GM19452 (cell line): ENCODE measurements around the gene ZNF516.

Experiments used
- ATAC-seq: cut with Tn5 transposase; IDR thresholded peaks from one replicate; pipeline ENCODE4 v1.9.1; 2021; ENCODE audit not compliant: unreplicated experiment

The ZNF516 gene

DNA sequence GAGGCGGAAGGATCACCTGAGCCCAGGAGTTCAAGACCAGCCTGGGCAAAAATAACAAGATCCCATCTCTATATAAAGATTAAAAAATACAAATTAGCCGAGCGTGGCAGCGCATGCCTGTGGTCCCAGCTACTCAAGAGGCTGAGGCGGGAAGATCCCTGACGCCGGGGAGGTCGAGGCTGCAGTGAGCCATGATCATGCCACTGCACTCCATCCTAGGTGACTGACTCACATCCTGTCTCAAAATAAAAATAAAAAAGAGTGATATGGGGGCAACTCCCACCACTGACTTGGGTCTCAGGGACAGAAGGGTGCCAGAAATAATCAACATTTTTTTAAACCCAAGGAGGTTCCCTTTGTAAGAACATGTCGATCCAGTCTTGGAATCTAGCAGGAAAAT lies 37.6 kb downstream of the ZNF516 start:
- no peak for ATAC-seq

DNA sequence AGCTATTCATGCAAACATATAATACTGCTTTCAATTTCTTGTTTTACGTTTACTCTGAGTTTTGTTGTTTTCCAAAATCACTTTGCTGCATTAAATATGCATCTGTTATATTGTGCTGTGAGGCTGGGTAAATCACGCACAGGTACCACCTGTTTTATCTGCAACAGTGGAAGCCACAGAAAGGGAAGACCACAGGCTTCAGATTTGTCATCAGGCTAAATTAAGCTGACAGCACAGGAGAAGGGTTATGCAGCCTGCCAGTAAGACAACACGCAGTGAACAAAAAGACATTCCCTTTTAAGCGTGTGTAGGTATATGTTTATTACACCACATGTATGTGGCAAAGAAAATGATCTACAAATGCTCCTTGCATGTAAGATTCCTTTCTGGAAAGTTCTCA lies 38.2 kb downstream of the ZNF516 start:
- no peak for ATAC-seq

DNA sequence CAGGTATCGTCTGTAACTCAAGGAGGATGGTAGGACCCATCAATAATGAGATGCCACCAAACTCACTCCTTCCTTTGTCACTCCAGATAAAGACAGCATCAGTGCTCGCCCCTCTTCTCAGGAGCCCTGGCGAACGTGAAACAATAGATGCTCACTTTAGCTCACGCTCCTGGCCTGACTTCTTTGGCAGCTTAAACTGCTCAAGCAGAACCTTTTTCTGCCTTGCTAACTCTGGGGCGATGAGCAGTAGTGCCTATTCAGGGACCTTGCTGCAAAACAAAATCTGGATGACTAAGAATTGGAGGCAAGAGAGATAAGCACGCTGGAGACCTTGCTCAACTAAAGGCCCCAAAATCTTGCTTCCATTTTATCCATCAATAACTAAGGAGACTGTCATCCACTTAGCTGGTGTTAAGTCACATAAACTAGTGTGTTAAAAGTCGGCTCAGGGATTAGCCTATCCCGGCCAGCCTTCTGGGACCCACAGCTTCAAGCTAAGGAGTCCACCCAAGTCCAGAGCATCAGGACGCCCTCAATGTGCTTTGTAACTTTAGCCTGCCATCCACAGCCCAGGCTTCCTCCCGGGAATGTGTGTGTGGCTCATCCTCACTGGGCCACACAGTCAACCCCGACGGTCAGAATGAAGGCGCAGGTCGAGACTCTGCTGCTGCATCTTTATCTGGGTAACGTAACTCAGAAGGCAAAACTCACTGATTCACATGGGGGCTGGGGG lies 38.9 kb downstream of the ZNF516 start:
- ATAC-seq = no peak

DNA sequence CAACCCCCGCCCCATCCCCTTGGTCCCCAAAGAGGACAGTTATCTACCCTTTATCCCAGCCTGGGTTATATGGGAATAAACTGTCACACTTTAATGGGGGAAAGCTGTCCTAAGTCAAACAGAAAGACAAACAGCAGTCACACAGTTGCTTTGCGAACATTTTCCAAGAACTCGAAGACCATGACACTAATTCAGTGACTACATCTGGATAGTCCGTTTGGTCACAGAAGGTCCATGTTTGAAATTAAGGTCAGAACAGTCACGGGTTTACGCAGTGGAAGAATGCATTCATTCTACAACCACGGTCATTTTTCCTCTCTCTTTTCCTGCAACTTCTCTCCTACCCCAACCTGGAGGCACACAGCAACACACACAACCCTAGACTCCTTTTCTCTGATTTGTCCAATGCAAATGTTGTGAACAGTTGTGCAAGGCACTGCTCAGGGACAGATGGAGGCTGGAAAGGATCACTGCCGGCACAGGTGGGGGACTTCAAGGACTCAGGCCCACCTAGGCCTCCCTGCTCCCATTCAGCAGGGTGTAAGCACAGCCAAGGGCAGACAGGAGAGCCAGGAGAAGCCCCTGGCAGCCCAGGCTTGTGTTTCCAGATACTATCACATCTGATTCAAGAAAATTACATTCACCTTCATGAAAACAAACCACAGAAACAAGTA lies 39.9 kb downstream of the ZNF516 start:
- no peak for ATAC-seq

DNA sequence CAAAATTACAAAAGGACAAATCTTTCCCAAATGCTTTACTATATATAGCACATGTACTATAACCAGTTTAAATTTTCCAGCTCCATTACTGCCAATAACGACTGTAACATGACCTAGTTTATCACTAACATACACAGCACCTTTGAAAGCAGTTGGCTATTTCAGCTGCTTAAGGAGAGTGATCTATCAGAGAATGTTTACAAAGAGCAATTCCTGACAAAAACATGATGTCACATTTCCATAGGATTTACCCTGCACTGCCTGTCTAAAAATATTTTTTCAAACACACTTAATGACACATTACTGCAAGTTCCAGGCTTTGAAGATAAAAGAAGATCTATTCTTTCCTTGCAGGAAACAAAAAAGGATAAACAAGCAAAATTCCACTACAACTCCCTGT lies 40.6 kb downstream of the ZNF516 start:
- ATAC-seq = no peak

DNA sequence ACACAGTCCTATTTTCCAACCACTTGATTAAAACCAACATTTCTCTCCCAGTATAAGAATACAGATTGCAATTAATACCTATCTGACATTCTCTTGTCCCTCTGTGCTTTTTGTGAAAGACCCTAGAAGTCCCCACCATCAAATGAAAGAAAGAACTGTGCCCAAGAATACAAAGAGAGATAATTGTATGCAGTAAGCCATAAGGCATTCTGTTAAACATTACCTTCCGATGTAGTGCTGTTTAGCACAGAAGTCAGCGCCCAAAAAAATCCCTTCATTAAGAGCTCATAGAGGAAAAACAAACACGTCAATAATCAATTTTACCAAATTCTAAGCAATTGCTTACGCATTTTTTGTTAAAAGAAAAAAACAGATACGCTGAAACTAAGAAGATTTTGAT lies 41.1 kb downstream of the ZNF516 start:
- ATAC-seq = no peak

DNA sequence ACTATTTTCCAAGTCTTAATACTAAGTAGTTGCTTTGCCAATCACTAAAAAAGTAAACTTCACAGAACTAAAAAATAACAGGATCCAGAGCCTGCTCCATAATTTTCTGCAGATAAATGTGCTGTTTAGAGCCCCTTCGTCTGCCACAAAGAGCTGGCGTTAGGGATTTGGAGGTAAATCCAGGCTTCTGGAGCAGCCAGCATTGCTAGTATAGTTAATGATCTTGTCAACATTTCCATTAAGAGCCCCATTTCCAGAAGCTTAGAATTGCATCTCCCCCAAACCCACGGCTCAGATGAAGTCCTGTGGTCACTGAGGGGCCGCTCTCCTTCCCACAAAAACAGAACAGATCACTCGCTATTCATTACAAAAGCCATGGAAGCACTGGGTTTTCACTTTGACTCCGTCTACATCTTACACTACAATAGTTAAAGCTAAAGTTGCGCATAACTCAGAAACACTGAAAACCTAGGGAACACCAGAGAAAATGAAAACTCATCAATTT lies 41.9 kb downstream of the ZNF516 start:
- ATAC-seq = no peak

DNA sequence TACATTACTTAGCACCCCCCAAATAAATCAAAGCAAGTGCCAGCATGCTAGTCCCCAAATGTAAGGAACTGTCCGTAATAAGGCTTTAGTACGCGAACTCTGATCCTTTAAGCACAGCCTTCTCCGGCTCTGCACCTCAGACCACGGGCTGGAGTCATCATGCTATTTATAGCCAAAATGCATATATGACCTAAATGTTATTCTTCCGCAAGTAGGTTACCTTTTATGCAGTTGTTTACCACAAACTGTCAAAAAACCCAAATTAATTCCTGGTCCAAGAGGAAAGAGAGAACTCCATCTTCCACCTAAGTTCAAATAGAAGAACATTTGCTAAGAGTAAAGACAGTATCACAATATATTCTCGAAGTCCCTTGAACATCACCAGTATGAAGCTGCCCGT lies 42.7 kb downstream of the ZNF516 start:
- no peak for ATAC-seq

DNA sequence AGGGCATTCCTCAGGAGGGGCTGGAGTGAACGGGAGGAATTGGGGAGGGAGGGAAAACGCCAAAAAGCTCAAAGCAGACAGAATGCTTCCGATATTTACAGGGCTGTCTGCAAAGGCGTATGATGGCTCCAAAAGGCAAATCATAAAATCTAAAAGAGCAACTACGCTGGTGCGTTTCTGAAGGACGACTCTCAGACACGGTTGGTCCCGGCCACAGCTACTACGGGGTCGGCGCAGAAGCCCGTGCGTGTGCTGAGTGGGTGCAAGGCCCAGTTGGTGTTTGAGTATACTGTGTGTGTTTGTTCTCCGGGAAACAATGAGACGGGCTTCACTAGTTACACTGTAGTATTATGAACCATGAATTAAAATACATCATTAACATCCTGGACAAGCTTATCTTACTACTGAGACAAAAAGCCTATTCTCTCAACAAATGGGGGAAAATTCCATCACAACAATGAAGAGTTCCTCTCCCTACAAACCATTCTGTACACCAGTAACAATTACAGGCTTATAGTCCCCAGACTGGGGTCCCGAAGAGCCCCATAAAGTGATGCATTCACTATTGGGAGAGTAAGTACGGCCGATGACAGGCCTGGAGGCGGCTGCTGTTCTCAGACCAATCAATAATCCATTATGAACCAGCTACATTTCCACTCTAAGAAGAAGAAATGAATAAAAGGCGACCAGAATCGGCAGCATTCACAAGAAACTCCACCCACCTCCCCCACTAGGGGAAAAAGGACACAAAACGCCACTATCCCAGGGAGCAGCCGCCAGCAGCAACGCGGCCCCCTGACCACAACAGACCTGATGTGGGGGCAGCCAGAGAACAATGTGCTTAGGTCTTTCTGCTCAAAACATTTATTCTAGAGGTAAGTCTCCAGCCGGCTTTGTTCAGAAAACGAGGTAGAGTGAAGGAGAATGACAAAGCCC lies 43.4 kb downstream of the ZNF516 start:
- no peak for ATAC-seq

DNA sequence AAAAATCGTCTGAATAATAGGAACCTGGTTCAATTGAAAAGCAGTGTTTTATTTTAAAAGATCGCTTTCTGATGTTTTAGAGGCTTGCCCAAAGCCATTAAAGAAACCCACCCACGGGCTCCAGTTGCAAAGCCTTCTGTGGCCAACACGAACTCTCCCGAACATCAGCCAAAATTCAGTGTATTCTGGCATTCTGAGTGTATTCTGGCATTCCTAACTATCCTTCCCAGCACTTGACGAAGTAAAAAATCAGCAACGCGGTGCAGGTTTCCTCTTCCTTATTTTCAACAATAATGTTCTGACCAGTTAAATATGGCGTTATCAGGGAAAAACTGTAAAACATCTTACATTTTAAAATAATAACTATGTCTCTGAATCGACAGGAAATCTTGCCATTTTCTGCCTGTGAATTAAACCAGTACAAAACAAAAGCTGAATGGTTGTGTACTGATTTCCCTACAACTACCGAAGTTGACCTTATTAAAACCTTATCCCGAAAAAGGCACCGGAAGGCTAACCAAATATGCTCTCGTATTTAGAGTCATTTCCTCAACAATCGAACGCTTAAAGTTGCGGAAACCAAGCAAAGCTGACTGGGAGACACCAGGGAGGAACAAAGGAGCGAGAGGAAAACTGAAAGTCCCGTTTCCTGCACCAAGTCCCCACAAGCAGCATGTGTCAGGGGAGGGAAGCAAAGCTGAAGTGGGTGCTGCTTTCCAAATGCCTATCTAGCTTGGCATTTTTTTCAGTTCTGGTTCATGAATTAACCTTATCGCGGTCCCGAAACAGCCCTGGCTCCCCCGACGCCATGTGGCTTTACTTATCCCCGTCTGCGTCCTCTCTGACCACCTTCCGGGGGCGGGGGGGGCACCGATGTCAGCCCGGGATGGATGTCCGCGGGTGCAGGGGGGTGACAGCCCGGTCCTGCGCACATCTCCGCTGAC lies 44.3 kb downstream of the ZNF516 start:
- ATAC-seq = no peak

DNA sequence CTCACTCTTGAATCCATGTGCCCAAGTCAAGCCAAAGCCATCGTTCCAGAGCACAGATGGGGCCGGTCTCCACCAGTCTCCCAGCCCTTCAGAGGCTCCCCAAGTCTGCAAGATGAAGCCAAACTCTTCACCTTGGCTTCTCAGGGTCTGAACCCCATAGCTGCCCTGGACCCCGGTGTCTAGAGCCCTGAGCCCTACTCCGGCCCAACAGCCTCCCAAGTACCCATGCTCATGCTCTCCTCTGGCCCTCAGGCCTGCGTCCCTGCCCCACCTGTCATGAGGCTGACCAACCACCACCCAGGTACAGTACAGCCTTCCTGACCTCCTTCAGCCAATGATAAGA lies 46.0 kb downstream of the ZNF516 start:
- ATAC-seq = no peak

DNA sequence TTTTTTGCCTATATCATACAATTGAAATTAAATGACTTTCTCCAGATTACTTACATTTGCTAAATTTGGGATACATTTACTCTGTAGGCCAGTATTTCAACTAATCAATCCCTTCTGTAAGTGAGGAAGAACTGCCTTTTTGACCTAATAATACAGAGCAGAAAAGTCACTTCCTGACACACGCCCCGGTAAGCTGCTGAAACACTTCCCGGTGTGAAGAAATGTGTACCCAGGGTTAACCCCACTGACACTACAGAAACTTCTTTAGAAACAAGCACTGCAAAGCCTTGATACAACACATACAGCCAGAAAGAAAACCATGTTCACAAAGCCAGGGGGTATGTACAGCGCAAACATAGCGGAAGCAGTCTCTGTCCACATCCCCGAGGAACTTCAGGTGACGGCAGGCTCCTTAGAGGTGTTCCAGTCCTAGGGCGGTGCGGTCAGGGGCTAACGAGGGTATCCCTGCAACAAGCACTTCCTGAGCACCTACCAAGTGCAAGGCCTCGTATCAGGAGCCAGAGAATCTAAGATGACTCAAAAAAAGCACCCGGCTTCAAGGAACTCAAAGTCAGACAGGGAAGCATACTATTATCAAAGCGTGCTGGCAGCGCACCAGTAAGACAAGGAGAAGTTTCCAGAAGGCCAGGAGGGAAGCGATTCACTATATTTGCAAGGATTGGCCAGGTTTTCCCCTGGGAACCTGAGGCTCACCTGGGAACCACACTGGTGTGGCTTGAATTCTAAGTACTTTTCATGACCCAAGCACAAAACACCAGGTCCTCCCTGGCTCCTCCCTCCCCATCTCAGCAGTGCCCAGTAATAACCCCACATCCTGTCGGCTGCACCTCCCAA lies 46.6 kb downstream of the ZNF516 start:
- ATAC-seq = no peak

DNA sequence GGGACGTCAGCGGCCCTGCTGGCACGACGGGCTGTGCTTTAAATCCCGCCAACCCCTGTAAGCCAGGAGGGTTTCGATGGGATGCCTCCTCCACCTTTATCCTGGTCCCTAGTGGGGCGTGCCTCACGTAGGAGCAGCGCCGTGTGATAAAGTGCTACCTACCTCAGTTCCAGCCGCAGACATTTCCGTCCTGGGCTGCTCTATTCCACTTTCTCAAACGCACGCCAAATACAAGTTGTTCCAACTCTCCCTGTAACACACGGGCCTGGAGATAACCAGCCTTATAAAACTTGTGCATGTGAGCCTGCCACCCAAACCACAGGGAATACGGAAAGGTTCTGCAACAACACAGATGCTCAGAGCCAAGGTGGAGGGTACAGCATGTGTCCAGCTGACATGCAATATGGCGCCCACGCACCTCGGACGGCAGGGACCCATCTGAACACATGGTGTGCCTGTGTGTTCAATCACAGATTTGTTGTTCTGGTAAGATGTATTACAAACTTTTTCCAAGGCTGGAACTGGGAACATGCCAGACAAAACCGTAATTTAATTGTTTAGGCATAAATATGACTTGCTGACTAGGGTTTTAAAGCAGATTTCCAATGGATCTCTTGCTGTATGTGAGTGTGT lies 47.7 kb downstream of the ZNF516 start:
- no peak for ATAC-seq

DNA sequence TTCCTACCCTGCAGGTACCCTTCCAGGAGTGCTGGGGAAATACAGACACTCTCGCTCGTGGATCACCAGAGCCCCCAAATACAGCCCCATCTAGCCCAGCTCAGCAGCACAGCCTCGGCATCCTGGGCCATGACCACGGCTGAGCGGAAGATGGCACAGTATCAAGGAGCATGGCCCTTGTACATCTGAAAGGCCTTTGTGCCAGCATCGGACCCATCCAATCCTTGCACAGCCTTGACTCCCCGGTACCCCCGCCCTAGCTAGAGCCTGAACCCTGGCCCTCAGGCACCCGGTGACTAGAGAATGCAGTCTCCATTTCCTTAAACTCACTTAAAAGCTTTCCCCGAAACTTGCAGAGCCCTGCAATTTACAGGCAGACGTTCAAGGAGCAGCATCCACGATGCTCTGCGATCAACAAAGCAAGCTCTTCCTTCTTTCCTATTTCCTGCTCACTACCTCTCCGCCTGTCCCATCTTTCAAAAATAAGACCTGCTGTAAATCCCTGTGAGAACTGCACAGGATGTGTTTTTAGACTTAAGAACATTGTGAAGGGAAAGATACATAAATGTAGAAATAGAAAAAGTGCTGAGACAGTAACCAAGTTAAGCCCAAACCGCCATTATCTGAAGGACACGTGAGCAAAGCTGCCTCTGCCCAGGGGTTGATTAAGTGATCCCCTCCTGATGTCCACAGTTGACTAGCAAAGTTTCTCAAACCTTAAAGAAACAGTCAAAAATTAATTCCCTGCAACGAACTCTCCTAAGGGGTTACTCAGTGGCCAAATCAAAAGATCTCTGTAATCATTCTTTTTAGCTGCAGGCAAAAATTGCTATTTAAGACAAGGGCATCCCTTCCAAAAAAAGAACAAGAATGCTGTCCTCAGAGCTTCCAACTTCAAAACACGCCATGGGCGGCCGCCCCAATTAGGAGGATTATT lies 48.5 kb downstream of the ZNF516 start:
- ATAC-seq = no peak

DNA sequence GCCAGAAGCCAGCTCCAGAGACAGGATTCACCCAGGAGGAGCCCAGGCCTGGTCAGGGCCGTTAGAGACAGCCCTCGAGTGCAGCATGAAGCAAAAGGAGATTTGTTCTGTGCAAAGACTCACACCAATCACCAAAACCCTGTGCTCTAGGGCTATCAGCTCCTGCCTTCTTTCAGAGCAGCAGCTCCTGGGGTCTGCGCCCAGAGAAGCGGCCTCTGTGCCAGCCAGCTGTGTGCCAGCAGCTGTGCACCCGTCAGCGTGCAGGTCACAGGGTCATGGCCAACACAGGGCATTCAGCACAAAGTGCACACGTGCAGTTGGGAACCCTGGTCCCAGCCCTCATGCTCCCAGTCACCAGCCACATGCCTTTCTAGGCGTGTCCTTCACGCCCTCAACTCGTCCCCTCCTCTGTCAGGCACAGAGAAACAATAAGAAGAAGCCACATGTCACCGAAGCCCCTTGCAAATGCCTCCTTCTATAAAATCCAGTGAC lies 49.3 kb downstream of the ZNF516 start:
- no peak for ATAC-seq

DNA sequence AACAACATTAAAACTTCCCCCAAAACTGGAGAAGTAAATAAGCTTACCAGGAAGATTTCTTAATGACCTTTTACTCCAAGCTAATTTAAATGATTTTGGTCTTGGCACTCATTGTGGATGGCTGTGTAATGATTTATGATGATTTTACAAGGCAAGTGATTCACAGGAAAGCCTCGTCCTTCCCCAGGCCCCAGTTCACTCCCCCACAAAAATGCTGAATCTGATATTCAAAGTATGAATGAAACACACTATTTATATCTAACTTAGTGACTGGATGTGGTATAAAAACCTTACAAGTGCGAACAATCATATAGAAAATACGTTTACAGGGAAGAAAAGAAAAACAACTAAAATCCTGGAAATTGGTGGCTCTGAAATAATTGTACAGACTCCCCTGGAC lies 49.8 kb downstream of the ZNF516 start:
- ATAC-seq = no peak

DNA sequence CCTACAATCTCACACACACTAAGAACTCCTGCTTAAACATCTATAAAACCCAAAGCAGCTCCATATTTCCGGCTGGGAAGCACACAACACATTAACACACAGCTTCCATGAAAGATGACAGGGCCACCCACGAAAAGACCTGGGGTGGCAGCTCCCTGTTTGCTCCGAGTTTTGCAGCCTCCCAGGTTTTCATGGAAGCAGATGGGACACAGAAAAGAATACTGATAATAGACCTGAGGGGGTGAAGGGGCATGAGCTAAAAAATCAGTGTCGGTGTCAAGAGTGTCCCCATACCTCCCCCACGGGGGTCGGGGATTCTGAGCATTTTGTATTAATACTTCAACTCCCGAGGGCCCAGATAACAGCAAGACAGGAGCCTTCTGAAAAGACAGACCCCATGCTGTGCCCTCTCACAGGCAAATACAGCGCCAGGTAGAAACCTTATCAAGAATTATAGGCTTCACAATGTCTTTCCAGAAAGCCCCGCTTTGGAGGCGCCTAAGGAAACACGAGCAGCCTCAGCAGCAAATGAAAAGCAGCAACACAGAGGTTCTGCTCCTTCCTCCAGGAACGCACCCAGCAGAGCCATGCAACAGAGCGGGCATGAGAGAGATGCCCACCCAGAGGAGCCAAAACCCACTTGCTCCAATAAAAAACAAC lies 50.5 kb downstream of the ZNF516 start:
- ATAC-seq = no peak
